Endothelial cell of umbilical vein (primary cell): ENCODE results near the gene GLYATL1. TPM values are rescaled to one million over a fixed set of nuclear protein-coding genes. Genes with fewer than 3 reads are reported as not detected.

Experiments
- BruUV-seq: library from RNA; stranded (reverse); fragments of 400-500 nt; replicated peaks from 2 replicates; lab custom pipeline; 2021; lab: Mats Ljungman, UMichigan
- CTCF ChIA-PET: fragments of 300-600, 350-600 bp; sonication (Branson Sonifier 250); formaldehyde crosslinking; loops from one replicate; lab custom pipeline; 2021; ENCODE audit warnings: antibody characterized with exemption, inconsistent platforms; lab: Charles Lee
- POLR2A ChIA-PET: fragments of 300-600, 350-600 bp; sonication (Branson Sonifier 250); formaldehyde crosslinking; loops from one replicate; lab custom pipeline; 2021; ENCODE audit warnings: antibody characterized with exemption, inconsistent platforms; lab: Charles Lee
- DNase-seq: peaks from one replicate; pipeline ENCODE4 v3.0.0-alpha.2; 2011; ENCODE audit warnings: low read depth, low spot score
- FAIRE-seq: peaks from 2 replicates; lab custom pipeline; 2011; peaks lifted over from hg19 to GRCh38; lab: Jason Lieb, UNC
- H2AFZ ChIP-seq: 2 replicates; pipeline ENCODE4 v1.6.0; 2012; ENCODE audit warnings: low read depth, low read length, control low read depth, inconsistent platforms
- H3K27ac ChIP-seq: 2 replicates; pipeline ENCODE4 v1.5.1; 2011; ENCODE audit warnings: low read depth, mild to moderate bottlenecking, control low read depth, low read length, moderate library complexity; ENCODE audit not compliant: insufficient read depth
- H3K27me3 ChIP-seq, 2 experiments: 2 replicates each; pipeline versions ENCODE4 v1.6.0 to v1.6.1; 2011; ENCODE audit warnings: low read length in 2 of 2, mixed read lengths in 1 of 2; ENCODE audit not compliant: control insufficient read depth in 2 of 2, insufficient read depth in 2 of 2
- H3K36me3 ChIP-seq, 2 experiments: 2 replicates in 1 of 2; 3 replicates in 1 of 2; pipeline ENCODE4 v1.5.1; 2011; ENCODE audit warnings: low read length in 2 of 2, mild to moderate bottlenecking in 1 of 2, moderate library complexity in 1 of 2; ENCODE audit not compliant: control insufficient read depth in 2 of 2, insufficient read depth in 2 of 2; ENCODE audit errors: extremely low read depth in 1 of 2
- H3K4me1 ChIP-seq: 3 replicates; pipeline ENCODE4 v1.5.1; 2011; ENCODE audit warnings: mild to moderate bottlenecking, low read length; ENCODE audit not compliant: control insufficient read depth, insufficient read depth; ENCODE audit errors: extremely low read depth
- H3K4me2 ChIP-seq: 2 replicates; pipeline ENCODE4 v1.6.1; 2011; ENCODE audit warnings: low read length, control low read depth, mixed read lengths; ENCODE audit not compliant: insufficient read depth
- H3K4me3 ChIP-seq, 3 experiments: fragments of 200-600 bp in 1 of 3; sonication (generic), shearing (Covaris generic) in 1 of 3; replicated peaks in 1 of 3; 2 replicates each; pipeline ENCODE4 v1.5.1; 2011 to 2016; ENCODE audit warnings: control low read depth in 3 of 3, low read length in 3 of 3, mild to moderate bottlenecking in 2 of 3, inconsistent platforms in 1 of 3, low read depth in 1 of 3, moderate library complexity in 1 of 3; ENCODE audit not compliant: insufficient read depth in 1 of 3
- H3K79me2 ChIP-seq: 2 replicates; pipeline ENCODE4 v1.6.0; 2012; ENCODE audit warnings: low read length, inconsistent platforms; ENCODE audit not compliant: control insufficient read depth, insufficient read depth
- H3K9ac ChIP-seq: replicated peaks from 2 replicates; pipeline ENCODE3; 2011; ENCODE audit warnings: low read length, control low read depth; ENCODE audit not compliant: insufficient read depth; ENCODE audit errors: extremely low read depth
- H3K9me1 ChIP-seq: replicated peaks from 3 replicates; pipeline ENCODE4 v1.6.0; 2011; ENCODE audit warnings: mild to moderate bottlenecking, low read length; ENCODE audit not compliant: control insufficient read depth, insufficient read depth; ENCODE audit errors: extremely low read depth
- H3K9me3 ChIP-seq: replicated peaks from 2 replicates; pipeline ENCODE4 v1.5.1; 2012; ENCODE audit warnings: low read length, inconsistent platforms; ENCODE audit not compliant: control insufficient read depth, insufficient read depth
- H4K20me1 ChIP-seq: replicated peaks from 2 replicates; pipeline ENCODE3; 2011; ENCODE audit warnings: mild to moderate bottlenecking, low read length; ENCODE audit not compliant: control insufficient read depth, insufficient read depth; ENCODE audit errors: extremely low read depth
- EZH2 ChIP-seq: IDR thresholded peaks from 2 replicates; pipeline ENCODE4 v1.6.1; 2012; ENCODE audit warnings: borderline replicate concordance, low read depth, mild to moderate bottlenecking, moderate library complexity, low read length, inconsistent platforms; ENCODE audit not compliant: severe bottlenecking
- FOS ChIP-seq: IDR thresholded peaks from 2 replicates; pipeline ENCODE4 v1.6.1; 2011; ENCODE audit warnings: mild to moderate bottlenecking, low read length, moderate library complexity, borderline replicate concordance; ENCODE audit not compliant: insufficient read depth
- GATA2 ChIP-seq: IDR thresholded peaks from 2 replicates; pipeline ENCODE4 v1.7.0; 2011; ENCODE audit warnings: low read depth, mild to moderate bottlenecking, moderate library complexity, mixed read lengths, low read length; ENCODE audit not compliant: insufficient read length, insufficient read depth
- JUN ChIP-seq: IDR thresholded peaks from 2 replicates; pipeline ENCODE4 v1.6.1; 2011; ENCODE audit warnings: borderline replicate concordance, low read depth; ENCODE audit not compliant: insufficient read length, insufficient read depth
- MYC ChIP-seq: IDR thresholded peaks from one replicate; pipeline ENCODE4 v1.6.1; 2011; ENCODE audit warnings: mild to moderate bottlenecking, low read depth, low read length
- POLR2A ChIP-seq: IDR thresholded peaks from 2 replicates; pipeline ENCODE4 v1.6.1; 2012; ENCODE audit warnings: low read depth, mild to moderate bottlenecking, control low read depth, low read length
- POLR2AphosphoS5 ChIP-seq: IDR thresholded peaks from 2 replicates; pipeline ENCODE4 v1.6.1; 2012; ENCODE audit warnings: low read depth, mild to moderate bottlenecking, control low read depth, low read length, moderate library complexity; ENCODE audit not compliant: insufficient read depth
- dilution Hi-C: fragments of 300-500 bp; cut with MboI; formaldehyde crosslinking; loops from one replicate; pipeline ENCODE4 v1.15.0; 2019; ENCODE audit warnings: low sequenced_read_pairs; ENCODE audit not compliant: extremely low pct_ligation_motif_present
- intact Hi-C: fragments of 100-400 bp; cut with micrococcal nuclease; formaldehyde crosslinking; loops from one replicate; pipeline ENCODE4 v1.10.0; 2022
- polyA plus RNA-seq, 4 experiments: library from polyadenylated mRNA; depleted of rRNA in 3 of 4; stranded (reverse) in 3 of 4; unstranded in 1 of 4; fragments of >200 nt; gene quantifications; 2 replicates each; pipeline versions ENCODE4 v1.2.1 to v1.2.3, GENCODE V29; 2011 to 2012; ENCODE audit warnings: missing spikeins in 1 of 4
- total RNA-seq: library from RNA; stranded (reverse); gene quantifications from 2 replicates; pipeline ENCODE4 v1.2.3, GENCODE V29; 2021
- TF ChIP-seq, protein P1 (sequence below), 2 donors: IDR thresholded peaks; 1 replicate in 1 of 2; 2 replicates in 1 of 2; pipeline ENCODE4 v1.5.1; 2011; ENCODE audit warnings: low read length in 2 of 2, mild to moderate bottlenecking in 2 of 2, moderate library complexity in 2 of 2, control low read depth in 1 of 2, inconsistent platforms in 1 of 2, low read depth in 1 of 2; ENCODE audit not compliant: insufficient read depth in 1 of 2; ENCODE audit errors: extremely low read depth in 1 of 2

The GLYATL1 gene
- total and polyA plus RNA-seq, 2 donors (not counting 3 experiments of a cell fraction or from before 2014, with no cell fraction given): not detected

DNA sequence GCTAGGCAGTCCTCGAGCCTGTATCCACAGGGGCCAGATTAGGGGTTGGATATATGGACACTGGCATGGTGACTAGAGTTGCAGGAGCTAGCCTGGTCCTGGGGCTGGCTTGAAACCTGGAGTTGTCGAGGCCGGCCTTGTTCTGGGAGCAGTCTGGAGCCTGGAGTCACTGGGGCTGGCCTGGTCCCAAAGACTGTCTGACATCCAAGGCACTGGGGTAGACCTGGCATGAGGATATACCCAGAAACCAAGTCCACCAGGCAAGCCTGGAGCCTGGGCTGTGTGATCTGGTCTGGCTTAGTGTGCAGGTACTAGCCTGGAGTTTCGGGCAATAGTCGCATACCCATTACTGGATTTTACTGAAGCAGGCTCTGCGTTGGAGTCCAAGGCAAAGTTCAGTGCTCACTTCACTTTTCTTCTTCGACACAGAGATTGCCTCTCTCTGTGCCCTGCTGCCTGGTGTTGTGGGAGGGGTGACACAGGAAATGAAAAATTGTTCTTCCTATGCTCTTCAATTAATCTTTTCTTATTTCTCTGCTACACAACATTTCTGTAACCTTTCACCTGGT is 4.3 kb upstream of the GLYATL1 start:
- TF ChIP-seq POLR2A: no peak
- no peak for TF ChIP-seq FOS
- TF ChIP-seq GATA2: no peak
- TF ChIP-seq POLR2AphosphoS5: no peak
- TF ChIP-seq, protein P1, sequence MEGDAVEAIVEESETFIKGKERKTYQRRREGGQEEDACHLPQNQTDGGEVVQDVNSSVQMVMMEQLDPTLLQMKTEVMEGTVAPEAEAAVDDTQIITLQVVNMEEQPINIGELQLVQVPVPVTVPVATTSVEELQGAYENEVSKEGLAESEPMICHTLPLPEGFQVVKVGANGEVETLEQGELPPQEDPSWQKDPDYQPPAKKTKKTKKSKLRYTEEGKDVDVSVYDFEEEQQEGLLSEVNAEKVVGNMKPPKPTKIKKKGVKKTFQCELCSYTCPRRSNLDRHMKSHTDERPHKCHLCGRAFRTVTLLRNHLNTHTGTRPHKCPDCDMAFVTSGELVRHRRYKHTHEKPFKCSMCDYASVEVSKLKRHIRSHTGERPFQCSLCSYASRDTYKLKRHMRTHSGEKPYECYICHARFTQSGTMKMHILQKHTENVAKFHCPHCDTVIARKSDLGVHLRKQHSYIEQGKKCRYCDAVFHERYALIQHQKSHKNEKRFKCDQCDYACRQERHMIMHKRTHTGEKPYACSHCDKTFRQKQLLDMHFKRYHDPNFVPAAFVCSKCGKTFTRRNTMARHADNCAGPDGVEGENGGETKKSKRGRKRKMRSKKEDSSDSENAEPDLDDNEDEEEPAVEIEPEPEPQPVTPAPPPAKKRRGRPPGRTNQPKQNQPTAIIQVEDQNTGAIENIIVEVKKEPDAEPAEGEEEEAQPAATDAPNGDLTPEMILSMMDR (IDR thresholded peaks at IDR 0.05; ENCODE audit: extremely low read depth in 1 of 2, insufficient read depth in 1 of 2, low read depth in 1 of 2, low read length in 2 of 2): no peak
- TF ChIP-seq JUN: no peak
- no peak for TF ChIP-seq MYC
- TF ChIP-seq EZH2: no peak
- no peaks in the 10 kb centered on the region for H3K27me3 ChIP-seq
- H3K27ac ChIP-seq: no peak overlapping the region
- no peaks in the 10 kb centered on the region for H3K79me2 ChIP-seq
- no peak overlapping the region for H3K4me2 ChIP-seq
- ChIA-PET CTCF (no interaction called here), POLR2A (no interaction called here)
- no peaks in the 10 kb centered on the region for H3K4me1 ChIP-seq
- H3K9me1 ChIP-seq: no peaks in the 10 kb centered on the region
- no peaks in the 10 kb centered on the region for H3K9me3 ChIP-seq
- H4K20me1 ChIP-seq: no peaks in the 10 kb centered on the region
- DNase-seq: no peak
- no peak overlapping the region for H3K4me3 ChIP-seq
- no peak for FAIRE-seq
- intact Hi-C loops: no loop called here
- BruUV-seq: no TSS peak
- no peak overlapping the region for H2AFZ ChIP-seq
- no peak overlapping the region for H3K9ac ChIP-seq
- dilution Hi-C loops: no loop called here
- H3K36me3 ChIP-seq: no peaks in the 10 kb centered on the region
